NCI-H510A (cell line): ENCODE measurements around the gene CRACDL.

Experiments
- DNase-seq: peaks from one replicate; lab custom pipeline; 2025; lab: John Stamatoyannopoulos, UW

Gene CRACDL

DNA sequence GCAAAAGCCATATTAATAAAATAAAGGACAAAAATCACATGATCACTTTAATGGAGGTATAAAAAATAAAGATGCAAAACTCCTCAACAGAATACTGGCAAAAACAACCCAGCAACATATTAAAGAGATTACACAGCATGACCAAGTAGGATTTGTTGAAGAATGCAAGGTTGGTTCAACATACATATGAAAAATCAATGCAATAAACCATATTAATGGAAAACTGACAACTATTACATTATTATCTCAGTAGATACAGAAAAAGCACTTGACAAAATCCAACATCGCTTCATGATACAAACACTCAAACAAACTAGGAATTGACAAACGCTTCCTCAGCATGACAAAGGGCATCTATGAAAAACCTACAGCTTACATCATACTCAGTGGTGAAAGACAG lies 76.7 kb downstream of the CRACDL start:
- DNase-seq: no peak

DNA sequence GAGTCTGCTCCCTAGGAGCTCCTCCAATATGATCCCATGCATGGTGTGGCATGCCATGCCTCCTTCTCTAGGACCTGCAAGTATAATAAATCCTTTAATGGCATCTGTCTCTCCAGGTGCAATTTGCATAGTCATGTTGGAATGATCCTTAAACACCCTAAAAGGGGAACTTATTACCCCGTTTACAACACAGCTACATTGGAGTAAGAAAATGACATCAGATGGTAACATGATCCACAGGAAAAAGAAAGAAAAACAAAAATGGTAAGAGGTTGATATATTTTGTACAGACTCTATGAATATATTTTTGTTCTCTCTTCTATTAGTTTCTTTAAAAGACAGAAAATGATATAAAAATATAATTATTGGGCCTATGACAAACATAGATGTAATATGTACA lies 79.0 kb downstream of the CRACDL start:
- DNase-seq: no peak

DNA sequence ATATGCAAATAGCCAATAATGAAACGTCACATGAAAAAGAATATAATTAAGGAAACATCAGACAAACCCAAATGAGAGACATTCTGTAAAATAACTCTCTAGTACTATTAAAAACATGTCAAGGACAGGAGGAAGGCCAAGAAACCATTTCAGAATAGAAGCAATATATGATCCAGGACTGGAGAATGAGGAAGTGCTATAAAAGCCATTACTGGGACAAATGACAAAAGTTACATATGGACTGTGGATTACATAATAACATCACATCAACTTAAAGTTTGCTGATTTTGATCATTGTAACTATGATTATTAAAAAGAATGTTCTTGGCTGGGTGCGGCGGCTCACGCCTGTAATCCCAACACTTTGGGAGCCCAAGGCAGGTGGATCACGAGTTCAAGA lies 81.3 kb downstream of the CRACDL start:
- DNase-seq: no peak

DNA sequence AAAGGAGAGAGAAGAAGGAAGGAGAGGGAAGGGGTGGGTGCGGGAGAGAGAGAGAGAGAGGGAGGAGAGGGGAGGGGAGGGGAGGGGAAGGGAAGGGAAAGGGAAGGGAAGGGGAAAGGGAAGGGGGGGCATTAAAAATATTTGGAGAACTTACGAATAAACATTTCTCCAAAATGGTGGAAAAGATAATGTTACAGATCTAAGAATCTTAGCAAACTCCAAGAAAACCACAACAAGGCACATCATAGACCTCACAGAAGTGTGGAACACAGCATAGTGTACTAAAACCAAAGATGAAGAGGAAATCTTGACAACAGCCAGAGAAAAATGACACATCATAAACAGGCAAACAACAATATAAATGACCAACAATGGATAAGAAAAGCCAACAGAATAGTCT lies 83.1 kb downstream of the CRACDL start:
- DNase-seq: no peak

DNA sequence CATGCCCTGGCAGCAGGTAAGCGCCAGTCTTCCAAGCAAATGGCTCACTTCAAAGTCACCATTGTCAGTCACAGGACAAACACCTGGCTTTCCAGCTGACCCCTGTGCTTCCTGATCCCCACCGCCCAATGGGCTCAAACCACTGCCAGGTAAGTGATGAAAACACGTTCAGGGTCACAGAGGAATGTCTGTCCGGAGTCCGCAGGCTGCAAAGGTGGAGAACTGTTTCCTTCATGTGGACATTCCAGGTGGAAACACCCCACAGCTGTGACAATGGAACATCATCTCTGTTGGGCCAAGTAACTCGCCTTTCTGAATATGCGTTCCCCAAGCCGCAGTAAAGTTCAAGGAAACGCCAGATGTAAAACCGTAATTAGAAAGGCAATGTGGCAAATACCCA lies 86.0 kb downstream of the CRACDL start:
- DNase-seq: no peak

DNA sequence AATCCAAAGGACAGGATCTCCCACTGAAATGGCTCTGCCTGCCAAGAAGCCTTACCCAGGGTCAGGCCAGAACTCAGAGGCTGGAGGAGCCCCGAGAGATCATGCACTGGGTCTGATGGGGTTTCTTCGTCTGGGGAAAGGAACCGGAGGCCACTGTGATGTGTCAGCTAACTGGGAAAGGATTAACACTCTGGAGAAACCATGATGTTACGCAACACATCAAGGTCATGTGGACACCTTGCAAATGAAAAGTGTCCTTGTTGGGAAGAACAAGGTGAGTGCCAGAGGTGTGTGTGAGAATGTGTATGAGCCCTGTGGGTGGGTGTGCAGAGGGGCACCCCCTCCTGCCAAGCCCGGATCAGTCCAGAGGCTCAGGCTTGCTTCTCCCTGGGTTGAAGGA lies 86.9 kb downstream of the CRACDL start:
- no peak for DNase-seq

DNA sequence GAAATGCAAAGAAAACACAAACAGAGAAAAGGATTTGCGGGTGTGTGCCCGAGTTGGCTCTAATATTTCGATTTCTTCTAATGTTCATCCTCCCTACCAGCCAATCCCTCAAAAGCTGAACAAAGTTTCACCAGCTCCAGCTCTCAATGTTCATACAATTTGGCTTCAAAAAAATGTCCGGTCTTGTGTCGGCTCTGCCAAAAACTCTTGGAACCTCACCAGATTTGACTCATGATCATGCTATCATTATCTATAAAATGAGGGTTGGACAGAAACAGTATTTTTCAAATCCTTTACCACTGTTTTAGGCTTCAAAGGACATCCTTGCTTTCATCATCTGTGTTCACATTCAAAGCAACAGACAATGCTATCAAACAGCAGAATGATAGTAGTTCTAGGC lies 88.2 kb downstream of the CRACDL start:
- DNase-seq: no peak

DNA sequence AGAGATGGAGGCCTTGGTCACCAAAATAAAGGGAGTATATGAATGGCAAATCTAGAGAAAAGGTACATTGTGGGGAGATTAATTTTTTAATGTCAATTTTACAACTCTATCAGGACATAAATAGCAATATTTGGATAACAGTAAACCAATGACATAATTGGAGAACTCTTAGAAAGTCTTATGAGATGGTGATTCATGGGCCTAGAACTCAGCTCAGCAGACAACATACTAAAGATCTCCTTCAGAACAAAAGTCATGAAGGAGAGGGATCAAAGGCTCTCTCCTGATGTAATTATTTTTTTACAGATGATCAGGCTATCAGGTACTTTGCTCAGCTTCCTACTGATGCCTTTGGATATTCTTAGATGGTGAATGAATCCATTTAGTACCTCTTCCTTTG lies 90.0 kb downstream of the CRACDL start:
- DNase-seq: no peak

DNA sequence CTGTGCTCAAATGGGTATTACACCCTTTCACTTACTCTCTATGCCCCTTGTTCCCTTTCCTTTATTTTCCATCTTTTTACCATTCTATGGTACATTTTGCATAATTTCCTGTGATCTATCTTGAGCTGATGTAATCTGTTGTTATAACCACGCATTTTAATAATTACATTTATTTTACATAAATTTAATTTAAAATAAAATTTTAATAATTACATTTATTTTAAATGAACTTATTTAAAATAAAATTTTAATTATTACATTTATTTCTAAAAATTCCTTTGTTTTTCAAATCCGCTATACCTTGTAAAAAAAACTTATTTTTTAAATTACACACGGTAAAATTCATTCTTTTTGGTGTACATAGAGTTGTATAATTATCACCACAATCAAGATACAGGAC lies 93.9 kb downstream of the CRACDL start:
- no peak for DNase-seq

DNA sequence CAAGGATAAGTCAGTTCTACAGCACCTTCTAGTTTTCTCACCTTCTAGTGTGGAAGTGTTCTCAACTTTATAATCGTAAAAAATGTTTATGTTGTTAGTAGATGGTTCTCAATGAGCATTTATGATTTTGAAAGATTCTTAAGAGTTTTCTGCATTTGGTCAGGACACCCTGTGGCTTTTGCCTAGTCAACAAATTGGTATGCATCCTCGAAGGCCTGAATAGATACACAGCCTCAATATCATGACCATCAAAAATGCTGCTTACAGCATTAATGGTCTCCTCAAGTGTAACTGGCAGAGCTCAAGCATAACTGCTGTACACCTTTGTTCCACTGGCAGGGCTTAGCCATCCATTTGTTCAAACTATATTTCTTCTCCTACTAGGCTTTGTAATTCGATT lies 96.7 kb downstream of the CRACDL start:
- DNase-seq: no peak

DNA sequence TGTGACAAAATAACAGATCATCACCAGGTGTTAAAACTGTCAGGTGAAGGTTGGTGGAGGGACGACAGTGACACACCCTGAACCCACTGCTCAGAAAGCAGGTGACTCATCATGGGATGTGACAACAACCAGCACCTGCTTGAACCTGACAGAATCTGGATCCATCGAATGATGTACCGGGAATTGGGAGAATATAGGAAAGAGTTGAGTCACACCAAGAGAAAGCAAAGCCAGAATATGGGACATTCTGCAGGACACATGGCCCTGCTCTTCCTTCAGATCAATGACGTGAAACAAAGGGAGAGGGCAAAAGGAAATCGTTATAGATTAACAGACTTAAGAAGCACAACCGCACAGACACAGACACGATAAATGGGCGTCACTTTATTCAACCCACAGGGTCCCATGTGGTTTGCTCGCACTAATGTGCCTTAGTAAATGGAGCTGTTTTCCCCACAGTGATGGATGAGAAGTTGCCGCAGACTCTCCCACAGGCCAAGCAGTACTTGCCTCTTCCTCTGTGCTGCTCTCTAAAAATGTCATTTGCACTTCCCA lies 100.1 kb downstream of the CRACDL start:
- DNase-seq: no peak

DNA sequence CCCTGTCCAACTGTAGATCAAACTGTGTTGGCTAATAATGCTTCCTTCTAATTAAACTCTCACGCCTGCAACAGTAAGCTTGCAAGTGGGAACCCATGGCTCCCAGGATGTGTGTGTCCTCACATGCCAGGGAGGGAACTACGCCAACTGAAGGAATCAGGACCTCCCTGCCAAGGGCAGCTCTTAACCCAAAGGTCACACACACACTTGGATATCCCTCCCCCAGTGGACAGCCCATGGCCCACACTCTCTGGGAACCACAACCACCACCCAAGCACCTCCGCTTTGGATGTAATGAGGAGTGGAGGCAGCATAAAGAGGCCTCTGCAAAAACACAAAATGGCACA lies 102.1 kb downstream of the CRACDL start:
- no peak for DNase-seq

DNA sequence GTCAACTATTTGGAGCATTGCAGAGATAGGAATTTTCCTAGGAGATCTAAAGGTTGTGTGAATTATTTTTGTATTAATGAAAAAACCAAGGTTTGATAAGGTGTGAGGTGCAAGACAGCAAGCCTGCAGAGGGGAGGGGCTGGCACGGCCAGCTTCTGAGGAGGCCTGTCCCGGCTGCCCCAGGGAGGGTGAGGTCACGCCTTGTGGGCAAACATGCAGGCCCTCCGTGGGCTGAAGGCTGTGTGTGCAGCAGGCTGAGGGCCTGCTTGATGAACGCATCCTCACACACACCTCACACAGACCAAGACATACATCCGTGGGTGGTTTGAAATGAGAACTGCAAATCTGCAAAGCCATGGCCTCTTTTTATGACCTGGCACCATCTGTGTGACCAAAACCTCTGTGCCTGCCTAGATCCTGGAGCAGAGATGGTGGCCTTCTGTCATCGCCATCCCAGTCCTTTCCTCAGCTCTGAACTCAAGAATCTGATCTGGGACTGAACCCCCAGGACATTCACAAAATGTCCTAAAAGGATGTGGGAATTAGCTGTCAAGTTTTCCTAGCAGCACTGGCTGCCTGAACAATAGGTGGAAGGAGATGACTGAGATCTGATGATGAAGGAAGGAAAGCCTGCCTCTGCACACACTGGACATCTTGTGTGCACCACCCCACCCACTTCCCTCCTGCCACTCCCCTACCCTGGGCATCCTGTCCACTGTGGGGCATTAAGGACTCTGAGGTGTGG lies 102.7 kb downstream of the CRACDL start:
- no peak for DNase-seq

DNA sequence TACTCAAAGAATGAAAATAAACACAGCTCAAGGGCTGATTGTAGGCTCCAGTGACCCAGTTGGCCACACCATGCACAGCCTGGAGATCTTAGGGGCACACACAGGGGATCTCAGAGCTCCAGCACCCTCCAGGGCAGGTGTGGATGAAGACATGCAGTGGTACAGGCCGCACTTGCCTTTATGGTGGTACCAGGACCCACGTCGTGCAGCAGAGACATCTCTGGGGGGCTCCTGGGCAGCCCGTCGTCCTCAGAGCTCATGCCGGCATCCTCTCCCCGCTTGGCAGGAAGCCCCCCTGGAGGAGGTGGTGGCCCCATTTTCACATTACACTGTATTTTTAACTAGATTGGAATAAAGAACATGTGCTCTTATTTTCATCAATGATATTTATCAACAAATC lies 103.9 kb downstream of the CRACDL start:
- DNase-seq: no peak

DNA sequence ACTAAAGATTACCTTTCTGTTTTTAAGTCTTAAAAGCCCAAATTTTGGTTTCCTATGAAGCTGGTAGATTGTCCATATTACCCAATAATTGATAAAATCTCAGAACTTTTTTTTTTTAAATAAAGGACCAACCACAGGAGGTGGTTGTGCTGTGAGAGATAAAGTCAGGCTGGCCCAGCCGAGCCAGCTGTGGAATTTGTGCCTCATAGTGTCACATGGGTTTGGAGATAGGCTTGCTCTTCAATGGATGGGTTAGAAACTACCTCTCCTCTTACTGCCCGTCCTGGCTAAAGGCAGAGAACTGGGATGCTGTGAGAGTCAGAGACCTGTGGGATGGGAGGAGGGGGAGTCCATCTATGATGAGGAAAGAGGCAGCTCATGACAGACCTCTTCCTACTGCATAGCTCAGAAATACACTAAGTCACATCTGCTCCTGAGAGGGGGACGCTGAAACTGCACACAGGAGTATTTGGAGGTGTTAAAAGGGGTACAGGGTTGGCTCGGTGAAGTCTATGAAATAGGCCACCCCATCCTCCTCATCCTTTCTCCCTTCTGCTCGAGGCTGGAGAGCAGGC lies 105.4 kb downstream of the CRACDL start:
- no peak for DNase-seq

DNA sequence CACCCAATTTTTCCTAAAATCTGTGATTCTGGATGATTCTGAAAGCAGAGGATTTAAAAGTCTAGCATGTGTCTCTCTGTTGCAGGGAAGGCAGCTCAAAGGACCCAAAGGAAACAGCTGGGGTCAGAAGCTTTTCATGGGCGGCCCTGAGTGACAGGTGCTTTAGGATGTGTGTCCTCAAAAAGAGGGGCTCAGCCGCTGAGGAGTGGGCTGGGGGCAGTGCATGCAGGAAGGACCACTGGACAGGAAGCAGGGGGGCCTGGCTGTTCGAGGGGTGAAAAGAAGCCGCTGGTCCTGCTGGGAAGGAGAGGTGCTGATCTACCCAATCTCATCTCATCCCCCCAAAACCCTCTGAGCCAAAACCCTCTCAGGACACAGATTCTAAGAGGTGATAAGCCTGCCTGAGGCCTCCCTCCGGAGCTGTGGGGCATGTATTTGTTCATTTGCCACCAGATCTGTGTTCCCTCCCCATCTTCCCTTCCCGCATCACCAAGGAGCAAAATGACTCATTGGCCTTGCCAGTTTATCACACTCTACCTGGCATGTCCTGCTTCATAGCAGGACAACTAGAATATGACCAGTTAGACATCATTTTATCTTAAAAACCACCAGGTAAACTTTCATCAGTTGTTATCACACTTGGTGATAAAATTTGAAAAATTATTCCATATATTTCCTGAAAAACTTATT lies 106.3 kb downstream of the CRACDL start:
- no peak for DNase-seq

DNA sequence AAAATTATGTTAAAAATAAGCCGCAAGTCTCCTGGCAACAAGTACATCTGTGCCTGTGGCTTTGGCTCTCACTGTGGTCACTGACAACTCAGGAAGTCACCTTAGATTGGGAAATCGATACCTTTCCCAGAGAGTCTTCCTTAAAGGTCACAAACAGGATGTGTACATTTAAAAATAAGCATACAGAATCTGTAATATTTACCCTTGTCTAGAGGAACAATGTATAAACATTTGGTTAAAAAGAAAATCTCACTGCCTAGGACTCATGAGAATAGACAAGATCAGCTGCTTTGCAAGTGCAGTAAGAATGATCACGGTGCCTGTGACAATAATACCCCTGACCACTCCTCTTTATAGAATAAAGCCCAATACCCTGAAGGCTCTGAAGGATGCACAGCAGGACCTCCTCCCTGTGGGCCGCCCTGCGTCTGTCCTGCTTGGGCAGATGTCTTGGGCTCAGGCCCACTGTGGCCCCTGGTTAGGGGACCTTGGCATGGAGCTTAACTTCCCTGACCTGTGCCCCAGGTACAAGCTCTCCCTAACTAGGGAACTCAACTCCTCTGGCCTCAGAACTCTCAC lies 107.1 kb downstream of the CRACDL start:
- no peak for DNase-seq

DNA sequence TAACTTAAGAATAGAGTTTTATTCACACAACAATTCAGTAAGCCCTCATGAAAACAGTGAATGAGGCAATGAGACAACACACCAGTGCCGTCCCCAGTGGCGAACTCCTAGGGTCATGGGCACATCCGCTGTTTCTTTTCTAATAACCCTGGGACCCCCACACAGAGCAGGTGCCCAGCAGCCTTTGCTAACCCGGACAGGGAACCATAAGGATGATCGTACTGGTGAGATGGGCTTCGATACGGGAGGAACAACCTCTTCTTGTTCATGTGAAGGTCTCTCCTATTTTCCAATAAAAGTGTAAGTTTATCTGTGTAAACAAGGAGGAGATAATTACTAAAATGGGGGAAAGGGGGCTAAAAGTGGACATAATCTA lies 107.7 kb downstream of the CRACDL start:
- no peak for DNase-seq

DNA sequence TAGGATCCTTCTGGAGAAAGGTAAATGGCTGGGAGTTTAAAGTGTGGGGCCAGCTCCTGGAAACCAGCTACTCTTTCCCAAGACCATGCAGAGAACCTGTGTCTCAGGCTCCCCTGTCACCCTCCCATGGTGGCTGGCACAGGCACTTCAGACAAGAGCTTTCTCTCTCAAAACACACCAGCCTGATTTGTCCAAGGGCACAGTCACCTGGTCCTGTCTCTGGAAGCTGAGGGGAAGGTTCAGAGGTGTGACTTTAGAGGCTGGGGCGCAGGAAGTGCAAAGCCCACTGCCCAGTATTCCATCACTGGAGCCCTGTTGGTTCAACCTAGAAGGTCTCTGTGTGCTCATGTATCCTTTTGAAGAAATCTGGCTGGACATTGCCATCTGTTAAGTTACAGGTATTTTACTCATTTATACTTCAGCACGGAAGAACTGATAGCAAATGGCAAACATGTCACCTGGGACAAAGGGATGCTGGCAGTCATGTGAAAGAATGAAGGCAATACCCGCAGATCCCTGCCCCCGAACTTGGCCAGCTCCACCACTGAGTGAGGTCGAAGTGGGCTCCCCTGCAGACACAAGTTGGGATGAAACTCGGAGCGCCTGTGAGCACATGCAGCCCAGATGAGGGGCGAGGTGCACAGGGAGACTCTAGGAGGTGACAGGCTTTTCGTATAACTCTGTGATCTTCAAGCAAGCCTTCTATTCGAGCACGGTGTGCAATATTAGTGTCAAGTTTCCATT lies 108.2 kb downstream of the CRACDL start:
- DNase-seq: no peak

DNA sequence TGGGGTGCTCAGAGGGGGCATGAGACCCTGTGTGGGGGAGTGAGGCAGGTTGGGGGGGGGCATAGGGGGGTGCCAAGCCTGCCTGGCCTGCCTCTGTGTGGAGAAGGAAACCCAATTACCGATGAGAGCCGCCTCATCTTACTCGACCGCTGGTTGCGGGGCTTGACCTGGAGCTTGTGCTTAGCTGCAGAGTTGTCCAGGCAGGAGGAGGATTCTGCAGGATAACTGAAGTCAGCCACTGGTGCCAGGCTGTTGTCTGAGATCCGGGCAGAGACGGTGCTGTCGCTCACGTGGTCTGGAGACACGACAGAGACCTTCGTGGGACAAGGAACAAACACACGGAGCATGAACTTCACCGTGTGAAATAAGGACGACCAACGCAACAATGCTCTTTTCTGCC lies 109.2 kb downstream of the CRACDL start:
- DNase-seq: no peak

DNA sequence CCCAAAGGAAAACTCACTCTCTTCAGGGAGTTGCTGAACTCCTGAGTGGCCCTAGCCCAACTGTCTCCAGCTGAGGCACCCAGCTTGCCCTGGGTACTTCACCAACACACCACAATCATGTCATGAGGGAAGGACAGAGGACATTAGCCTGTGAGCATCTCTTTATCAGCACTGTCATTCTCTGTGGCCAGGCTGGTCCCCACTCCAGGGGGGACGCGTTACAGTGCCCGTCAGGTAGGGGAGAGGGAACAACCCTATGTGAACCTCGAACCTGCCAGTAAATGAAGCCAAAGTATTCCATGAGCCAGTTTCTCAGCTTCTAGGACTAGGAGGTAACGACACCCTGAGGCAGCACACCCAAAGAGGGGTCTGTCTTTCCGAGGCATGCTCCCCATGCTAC lies 110.2 kb downstream of the CRACDL start:
- DNase-seq: no peak

DNA sequence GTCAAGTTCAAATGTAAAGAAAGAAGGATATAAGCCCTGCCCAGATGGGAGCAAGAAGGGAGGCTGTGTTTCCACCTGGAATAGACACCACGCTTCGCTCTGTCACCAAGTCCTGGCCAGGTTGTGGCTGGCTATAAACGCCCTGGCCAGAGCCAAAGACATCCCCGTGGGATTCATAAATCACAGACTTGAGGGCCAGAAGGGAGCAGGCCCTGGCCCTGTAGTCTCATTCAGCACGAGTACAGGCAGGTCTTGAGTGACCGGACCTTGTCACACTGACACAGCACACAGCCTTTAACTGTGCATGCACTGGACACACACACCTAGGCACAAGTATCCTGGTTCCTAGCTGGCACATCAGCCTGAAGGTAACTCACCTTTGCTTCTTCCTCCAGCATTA lies 110.6 kb downstream of the CRACDL start:
- DNase-seq: no peak

DNA sequence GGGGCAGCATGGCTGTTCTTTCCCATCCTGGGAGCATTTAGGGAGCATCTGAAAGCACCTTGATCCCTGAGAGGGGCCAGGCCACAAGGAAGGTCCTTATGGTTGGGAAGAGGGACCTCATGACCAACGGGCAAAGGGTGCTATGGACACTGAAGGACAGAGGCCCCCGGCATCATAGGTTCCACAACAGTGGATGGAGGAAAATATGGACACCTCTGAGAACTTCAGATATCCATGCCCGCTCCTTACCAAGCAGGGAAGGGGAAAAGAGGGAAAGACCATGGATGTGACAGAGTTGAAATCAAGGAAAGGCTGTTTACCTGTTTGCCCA lies 111.0 kb downstream of the CRACDL start:
- no peak for DNase-seq
